ENCODE data around the gene PCDHGB3.

DNA sequence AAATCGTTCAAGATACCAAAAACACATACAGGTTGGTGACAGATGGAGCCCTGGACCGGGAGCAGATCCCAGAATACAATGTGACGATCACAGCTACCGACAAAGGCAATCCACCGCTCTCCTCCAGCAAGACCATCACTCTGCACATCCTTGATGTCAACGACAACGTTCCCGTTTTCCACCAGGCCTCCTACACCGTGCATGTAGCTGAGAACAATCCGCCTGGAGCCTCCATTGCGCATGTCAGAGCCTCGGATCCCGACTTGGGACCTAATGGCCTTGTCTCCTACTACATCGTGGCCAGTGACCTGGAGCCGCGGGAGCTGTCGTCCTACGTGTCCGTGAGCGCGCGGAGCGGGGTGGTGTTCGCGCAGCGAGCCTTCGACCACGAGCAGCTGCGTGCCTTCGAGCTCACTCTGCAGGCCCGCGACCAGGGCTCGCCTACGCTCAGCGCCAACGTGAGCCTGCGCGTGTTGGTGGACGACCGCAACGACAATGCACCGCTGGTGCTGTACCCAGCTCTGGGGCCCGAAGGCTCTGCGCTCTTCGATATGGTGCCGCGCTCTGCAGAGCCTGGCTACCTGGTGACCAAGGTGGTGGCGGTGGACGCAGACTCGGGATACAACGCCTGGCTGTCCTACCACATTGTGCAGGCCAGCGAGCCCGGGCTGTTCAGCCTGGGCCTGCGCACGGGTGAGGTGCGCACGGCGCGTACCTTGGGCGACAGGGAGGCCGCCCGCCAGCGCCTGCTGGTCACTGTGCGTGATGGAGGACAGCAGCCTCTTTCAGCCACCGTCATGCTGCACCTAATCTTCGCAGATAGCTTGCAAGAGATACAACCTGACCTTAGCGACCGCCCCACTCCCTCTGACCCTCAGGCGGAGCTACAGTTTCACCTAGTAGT is 1.8 kb downstream of the PCDHGB3 start:
- no peak for TF ChIP-seq POLR2A (IDR thresholded peaks at IDR 0.05)
- TF ChIP-seq, protein P1, sequence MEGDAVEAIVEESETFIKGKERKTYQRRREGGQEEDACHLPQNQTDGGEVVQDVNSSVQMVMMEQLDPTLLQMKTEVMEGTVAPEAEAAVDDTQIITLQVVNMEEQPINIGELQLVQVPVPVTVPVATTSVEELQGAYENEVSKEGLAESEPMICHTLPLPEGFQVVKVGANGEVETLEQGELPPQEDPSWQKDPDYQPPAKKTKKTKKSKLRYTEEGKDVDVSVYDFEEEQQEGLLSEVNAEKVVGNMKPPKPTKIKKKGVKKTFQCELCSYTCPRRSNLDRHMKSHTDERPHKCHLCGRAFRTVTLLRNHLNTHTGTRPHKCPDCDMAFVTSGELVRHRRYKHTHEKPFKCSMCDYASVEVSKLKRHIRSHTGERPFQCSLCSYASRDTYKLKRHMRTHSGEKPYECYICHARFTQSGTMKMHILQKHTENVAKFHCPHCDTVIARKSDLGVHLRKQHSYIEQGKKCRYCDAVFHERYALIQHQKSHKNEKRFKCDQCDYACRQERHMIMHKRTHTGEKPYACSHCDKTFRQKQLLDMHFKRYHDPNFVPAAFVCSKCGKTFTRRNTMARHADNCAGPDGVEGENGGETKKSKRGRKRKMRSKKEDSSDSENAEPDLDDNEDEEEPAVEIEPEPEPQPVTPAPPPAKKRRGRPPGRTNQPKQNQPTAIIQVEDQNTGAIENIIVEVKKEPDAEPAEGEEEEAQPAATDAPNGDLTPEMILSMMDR (IDR thresholded peaks at IDR 0.05), result no peak

All from esophagus squamous epithelium (tissue), 4 donors.